Measurements from ENCODE around the gene GNG8. TPM values are rescaled to one million over a fixed set of nuclear protein-coding genes. Genes with fewer than 3 reads are reported as not detected.

The GNG8 gene
- total and polyA plus RNA-seq, 2 of the 13 experiments (the other 11 are each of a cell fraction or from before 2014, with no cell fraction given) = not detected

- no peak for TF ChIP-seq ZNF367 (CRISPR knock-in tag; IDR thresholded peaks at IDR 0.05; ENCODE audit: borderline replicate concordance)
- no peak for TF ChIP-seq EEA1 (CRISPR knock-in tag; IDR thresholded peaks at IDR 0.05; ENCODE audit: borderline replicate concordance)
- TF ChIP-seq, protein P1, sequence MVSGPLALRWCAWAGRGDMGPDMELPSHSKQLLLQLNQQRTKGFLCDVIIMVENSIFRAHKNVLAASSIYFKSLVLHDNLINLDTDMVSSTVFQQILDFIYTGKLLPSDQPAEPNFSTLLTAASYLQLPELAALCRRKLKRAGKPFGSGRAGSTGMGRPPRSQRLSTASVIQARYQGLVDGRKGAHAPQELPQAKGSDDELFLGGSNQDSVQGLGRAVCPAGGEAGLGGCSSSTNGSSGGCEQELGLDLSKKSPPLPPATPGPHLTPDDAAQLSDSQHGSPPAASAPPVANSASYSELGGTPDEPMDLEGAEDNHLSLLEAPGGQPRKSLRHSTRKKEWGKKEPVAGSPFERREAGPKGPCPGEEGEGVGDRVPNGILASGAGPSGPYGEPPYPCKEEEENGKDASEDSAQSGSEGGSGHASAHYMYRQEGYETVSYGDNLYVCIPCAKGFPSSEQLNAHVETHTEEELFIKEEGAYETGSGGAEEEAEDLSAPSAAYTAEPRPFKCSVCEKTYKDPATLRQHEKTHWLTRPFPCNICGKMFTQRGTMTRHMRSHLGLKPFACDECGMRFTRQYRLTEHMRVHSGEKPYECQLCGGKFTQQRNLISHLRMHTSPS (CRISPR knock-in tag; IDR thresholded peaks at IDR 0.05; ENCODE audit: low read depth) = no peak
- TF ChIP-seq NRL (CRISPR knock-in tag; IDR thresholded peaks at IDR 0.05; ENCODE audit: borderline replicate concordance) = peak; percentile 15
- peak; percentile 18 for TF ChIP-seq ZSCAN25 (CRISPR knock-in tag; IDR thresholded peaks at IDR 0.05)
- TF ChIP-seq NFATC3 (CRISPR knock-in tag; IDR thresholded peaks at IDR 0.05) = no peak
- peak; percentile 59; the same call in 1 of the 2 replicates for TF ChIP-seq UBTF (CRISPR knock-in tag; IDR thresholded peaks at IDR 0.05)
- TF ChIP-seq ARID4A (CRISPR knock-in tag; IDR thresholded peaks at IDR 0.05; ENCODE audit: borderline replicate concordance) = no peak; the same call in 1 of the 2 replicates
- peak; percentile 23 for TF ChIP-seq AGO2 (optimal IDR thresholded peaks at IDR 0.05; ENCODE audit: low read depth, low read length)
- peak; percentile 59; the same call in 1 of the 2 replicates for TF ChIP-seq POLR2AphosphoS5 (IDR thresholded peaks at IDR 0.05; ENCODE audit: low read depth, low read length)
- TF ChIP-seq ZBTB33 (CRISPR knock-in tag; IDR thresholded peaks at IDR 0.05) = no peak
- no peak for TF ChIP-seq ZFP82 (CRISPR knock-in tag; IDR thresholded peaks at IDR 0.05; ENCODE audit: borderline replicate concordance)
- no peak for TF ChIP-seq ZNF720 (CRISPR knock-in tag; IDR thresholded peaks at IDR 0.05)
- 0 out of 2 replicates have a peak, but pooled peaks have one; percentile 3 for TF ChIP-seq ZNF768 (CRISPR knock-in tag; IDR thresholded peaks at IDR 0.05)
Measured at GRCh38 chr19:46601318-46602224, 34.4 kb downstream of the GNG8 start, which contains the start of gene CALM3 (continued).
